GM18502 (cell line): ENCODE measurements around the gene BSDC1.
"Not testable (repeated sequence)": the region's sequence is repeated elsewhere in the genome, so short reads cannot be mapped to it uniquely, and the experiment has no call there.

Experiments
- ATAC-seq: cut with Tn5 transposase; IDR thresholded peaks from one replicate; pipeline ENCODE4 v1.9.1; 2021; ENCODE audit warnings: mild to moderate bottlenecking; ENCODE audit not compliant: unreplicated experiment, poor library complexity

Gene BSDC1, protein sequence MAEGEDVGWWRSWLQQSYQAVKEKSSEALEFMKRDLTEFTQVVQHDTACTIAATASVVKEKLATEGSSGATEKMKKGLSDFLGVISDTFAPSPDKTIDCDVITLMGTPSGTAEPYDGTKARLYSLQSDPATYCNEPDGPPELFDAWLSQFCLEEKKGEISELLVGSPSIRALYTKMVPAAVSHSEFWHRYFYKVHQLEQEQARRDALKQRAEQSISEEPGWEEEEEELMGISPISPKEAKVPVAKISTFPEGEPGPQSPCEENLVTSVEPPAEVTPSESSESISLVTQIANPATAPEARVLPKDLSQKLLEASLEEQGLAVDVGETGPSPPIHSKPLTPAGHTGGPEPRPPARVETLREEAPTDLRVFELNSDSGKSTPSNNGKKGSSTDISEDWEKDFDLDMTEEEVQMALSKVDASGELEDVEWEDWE

DNA sequence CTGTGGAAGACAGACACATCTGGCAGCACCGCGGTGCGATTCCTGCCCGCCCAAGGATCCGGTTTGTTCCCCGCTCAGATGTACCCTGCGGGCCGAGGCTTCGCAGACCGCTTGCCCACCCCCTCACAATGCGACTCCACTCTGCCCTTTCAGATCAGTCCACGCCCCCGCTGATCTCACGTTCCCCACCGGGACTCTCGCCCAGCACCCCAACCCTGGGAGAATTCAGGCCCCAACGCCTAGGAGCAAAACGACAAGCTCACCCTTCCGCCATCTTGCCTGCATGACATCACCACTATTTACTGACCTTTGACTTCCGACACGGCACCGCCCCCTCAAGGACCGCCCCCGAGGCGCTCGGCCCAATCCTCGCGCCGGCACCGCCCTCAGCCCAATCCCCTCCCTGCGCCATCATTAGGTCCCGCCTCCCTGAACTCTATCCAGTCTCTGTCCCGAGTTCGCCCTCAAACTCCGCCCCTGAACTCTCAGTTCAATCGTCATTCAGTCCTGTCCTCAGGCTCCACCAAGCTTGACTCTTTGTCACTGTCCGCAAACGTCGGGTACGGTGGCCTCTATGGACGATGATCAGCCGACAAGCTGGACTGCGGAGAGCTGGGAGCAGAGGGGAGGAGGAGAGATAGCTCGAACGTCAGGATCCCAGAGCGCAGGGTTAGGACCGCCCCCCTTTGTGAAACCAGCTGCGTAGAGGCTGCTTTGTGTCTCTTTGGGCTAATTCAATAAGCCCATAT is at the start of gene BSDC1:
Gene BSDC1 (minus strand): TSS at position 301 of the 749 bp plus-strand sequence. CDS start 27 bp downstream, at position 274.
- ATAC-seq = peak; percentile 97

DNA sequence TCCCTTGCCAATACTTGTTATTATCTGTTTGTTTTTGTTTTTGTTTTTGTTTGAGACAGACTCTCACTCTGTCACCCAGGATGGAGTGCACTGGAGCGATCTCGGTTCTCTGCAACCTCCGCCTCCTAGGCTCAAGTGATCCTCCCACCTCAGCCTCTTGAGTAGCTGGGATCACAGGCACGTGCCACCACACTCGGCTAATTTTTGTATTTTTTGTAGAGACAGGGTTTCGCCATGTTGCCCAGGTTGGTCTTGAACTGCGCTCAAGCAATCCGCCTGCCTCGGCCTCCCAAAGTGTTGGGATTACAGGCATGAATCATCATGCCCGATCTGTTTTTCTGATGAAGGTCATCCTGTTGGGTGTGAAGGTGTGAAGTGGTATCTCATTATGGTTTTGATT is 47.2 kb upstream of the BSDC1 start:
- not testable (repeated sequence) for ATAC-seq

DNA sequence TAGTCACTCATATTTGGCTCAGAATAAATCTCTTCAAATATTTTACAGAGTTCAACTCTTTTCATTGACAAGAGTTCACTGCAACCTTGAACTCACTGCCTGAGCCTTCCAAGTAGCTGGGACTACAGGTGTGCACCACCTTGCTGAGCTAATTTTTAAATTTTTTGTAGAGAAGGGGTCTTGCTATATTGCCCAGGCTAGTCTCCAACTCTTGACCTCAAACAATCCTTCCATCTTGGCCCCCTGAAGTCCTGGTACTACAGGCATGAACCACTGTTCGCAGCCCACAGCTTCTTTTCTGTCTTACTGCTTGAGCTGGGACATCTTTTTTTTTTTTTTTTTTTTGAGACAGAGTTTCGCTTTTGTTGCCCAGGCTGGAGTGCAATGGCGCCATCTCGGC is 44.5 kb upstream of the BSDC1 start:
- not testable (repeated sequence) for ATAC-seq

DNA sequence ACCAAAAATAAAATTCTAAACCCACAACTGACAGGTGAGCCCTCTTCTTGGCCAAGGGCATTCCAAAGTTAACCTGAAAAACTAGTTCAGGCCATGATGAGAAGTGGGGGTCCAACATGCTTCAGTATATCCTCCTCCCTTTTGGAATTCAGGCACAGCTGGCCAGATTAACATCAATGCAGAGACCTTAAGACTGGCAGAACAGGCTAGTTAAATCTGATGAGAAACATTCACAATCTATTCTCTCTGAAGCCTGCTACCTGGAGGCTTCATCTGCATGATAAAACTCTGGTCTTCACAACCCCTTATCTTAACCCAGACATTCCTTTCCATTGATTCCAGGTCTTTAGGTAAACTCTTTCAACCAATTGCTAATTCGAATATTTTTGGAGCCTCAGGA is 43.9 kb upstream of the BSDC1 start:
- no peak for ATAC-seq

DNA sequence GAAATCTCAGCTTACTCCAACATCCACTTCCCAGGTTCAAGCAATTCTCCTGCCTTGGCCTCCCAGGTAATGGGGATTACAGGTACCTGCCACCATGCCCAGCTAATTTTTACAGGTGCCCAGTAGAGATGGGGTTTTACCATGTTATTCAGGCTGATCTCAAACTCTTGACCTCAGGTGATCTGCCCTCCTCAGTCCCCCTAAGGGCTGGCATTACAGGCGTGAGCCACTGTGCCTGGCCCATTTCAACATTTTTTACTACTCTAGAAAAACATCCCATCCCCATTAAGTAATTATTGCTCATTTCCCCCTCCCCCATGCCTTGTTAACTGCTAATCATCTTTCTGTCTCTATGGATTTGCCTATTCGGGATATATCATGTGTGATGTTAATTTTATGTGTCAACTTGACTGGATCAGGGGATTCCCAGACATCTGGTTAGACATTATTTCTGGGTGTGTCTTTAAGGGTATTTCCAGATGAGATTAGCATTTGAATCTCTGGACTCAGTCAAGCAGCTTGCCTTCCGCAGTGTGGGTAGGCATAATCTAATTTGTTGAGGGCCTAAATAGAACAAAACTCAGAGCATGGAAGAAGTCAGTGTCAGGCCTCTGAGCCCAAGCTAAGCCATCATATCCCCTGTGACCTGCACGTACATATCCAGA is 37.6 kb upstream of the BSDC1 start:
- no peak for ATAC-seq

DNA sequence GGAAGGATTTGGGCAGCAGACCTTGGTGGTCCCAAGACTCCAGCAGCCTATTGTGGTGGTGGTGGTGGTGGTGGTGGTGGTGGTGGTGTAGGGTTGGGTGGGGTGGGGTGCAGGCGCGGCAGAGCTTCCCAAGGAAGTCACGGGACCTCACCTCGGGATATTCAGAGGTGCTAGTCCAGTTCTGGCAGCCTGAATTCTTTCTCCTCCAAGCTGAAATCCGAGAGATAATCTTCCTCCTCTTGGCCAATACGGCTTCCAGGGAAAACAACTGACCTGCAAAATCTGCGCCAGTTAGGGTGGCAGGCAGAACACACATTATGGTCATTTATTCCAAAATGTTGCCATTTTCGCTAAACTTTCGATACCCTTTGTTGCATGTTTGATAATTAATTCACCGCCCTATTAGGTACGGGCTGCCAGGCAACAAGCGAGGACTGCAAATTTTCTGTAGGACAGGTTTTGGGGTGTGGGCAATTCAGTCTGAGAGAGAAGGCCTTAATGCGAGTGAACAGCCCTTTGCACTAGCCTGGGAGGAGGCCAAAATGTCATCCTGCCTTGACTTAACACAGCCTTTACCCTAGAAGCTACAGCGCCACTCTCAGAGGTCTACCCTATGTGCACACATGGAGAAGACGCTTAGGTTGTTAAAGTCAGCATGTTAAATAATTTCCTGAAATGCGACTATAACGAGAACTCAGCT is 33.2 kb upstream of the BSDC1 start:
- no peak for ATAC-seq

DNA sequence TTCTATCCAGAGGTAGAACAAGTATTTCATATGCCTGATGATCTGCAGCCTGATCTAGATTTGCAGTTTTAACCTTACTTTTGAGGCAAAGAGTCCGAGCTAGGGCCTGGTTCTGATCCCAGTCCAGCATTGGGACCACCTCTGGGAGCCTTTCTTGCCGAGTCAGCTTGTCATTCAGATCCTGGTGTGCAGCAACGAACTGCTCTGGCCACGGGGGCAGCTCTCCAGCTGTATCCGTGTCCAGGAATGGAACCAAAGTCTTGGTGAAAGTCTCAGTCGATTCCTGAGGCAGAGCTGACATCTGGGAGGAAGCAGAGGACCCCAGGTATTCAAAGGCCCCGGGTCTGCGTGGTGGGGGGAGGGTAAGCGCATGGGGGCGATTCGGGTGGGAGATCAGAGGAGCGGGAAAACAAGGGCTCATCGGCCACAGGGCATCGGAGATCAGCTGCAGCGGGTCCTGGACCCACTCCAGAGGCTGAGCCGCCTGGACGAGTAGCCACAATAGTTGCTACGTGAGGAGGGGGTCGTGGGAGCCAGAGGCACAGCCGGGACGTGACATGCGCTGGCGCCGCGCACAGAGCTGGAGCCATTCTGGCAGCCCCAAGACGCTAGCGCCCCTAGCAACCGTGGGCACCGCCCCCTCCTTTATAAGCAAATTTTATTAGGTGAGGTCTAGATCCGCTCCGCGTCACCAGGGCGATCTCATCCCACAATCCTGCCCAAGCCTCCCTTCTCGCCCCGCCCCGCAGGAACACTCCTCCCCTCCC is 32.4 kb upstream of the BSDC1 start:
- no peak for ATAC-seq

DNA sequence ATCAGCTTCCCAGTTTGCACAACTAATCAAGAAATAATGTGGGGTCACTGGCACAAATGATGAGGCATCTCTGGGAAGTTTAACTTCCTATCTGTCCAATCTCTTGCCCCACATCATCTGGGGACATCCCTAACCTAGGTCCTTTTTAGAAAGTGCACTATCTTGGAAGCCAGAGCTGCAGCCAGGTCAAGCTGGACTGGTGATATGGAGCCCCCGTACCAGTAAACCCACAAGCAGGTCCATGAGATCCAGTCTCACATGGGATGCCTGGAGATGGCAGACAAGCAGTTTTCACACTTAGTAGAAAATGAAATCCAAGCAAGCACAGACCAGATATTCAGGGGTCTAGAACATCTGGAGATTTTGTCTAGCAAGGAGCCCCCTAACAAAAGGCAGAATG is 27.5 kb upstream of the BSDC1 start:
- ATAC-seq = no peak

DNA sequence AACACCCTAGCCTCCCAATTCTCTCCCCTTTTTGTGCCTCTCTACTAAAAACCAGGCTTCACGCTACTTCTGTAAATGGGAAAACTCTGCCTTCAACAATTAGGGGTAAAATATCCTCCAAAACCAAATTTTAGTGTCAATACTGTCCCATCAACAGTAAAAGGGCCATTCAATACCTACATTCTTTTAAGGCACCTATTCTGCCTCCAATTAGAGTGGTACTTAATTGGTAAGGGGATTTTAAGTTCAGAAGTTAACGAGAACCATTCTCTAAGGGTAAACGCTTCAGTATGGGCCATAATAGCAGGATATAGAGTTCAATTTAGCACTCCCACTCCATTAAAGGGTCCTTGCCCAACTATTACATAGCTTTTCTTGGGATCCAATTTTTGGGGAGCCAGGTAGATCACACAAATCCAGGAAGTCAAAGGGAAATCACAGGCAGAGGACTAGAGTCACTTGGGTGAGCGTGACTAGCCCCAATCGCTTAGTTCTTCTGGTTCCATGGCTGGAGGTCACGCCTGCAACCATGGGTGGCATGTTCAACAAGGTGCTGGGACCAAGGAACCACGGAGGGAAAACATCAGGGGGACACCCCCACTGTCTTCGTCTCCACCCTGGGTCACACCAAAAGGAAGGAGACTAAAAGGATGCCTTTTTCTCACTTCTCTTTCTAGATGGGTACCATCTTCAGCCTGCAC is 20.1 kb upstream of the BSDC1 start:
- ATAC-seq = no peak

DNA sequence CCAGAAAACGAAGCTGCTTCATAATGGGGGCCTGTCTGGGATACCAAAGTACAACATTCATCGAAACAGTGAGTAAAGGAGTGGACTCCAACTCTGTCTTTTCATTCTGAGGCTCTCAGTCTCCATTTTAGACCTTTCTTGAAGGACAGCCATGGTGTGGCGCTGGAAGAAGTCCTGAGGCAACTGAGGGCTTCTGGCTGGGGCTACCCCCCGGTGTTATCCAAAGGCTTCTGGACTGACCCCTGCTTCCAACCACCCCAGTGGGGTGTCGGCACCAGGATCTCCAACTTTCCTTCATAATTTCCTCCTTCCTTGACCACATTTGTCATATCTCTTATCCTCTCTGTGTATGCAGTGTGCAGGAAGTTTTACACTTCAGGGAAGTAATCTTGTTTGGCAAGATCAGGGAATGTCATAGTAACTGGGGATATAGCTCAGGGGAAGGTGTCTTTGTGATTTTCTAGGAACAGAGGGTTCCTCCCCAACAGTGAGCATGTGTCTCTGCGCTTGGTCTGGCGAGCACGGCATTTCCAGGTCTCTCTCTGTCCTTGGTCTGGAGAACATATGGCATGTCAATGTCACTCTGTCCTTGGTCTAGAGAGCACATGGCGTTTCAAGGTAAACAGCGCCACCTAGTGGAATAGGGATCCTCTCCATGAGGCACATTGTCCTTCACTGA is 19.4 kb upstream of the BSDC1 start:
- no peak for ATAC-seq

DNA sequence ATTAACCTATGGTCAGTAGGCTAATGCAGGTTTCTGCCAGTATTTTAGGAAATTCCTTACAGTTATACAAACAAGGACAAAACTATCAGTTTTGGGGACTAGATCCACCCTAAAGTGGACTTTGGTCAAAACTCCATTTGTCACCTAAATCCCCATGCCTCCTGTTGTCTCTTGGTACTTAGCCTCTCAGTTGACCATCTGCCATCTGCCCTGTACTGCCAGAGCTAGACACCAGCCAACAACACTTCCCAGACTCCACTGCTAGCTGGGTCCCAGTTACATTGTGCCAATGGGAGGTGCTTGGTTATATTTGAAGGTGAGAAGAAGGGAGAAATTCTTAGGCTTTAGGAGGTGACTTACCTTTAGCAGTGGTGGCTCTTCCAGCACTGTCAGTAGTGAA is 17.0 kb upstream of the BSDC1 start:
- ATAC-seq = no peak

DNA sequence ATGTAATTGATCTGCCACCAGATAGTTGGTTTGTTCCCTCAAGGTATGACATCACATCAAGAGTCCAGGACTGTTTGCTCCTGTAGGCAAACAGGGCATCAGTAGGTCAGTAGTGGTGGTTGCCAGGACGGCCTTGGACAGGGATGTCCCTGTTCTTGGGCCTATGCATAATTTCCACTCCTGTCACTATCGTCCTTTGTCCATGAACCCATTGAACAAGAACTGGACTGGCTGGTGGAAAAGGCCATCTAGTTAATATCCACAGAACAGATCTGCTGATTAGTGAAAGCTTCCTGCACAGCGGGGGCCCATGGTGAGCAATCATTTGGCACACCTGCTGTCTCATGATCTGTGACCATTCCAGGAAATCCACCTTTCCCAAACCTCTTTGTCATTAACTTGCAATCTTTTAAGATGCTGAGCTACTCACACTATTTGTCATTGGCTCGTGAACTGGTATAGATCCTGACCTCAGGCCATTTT is 12.4 kb upstream of the BSDC1 start:
- no peak for ATAC-seq

DNA sequence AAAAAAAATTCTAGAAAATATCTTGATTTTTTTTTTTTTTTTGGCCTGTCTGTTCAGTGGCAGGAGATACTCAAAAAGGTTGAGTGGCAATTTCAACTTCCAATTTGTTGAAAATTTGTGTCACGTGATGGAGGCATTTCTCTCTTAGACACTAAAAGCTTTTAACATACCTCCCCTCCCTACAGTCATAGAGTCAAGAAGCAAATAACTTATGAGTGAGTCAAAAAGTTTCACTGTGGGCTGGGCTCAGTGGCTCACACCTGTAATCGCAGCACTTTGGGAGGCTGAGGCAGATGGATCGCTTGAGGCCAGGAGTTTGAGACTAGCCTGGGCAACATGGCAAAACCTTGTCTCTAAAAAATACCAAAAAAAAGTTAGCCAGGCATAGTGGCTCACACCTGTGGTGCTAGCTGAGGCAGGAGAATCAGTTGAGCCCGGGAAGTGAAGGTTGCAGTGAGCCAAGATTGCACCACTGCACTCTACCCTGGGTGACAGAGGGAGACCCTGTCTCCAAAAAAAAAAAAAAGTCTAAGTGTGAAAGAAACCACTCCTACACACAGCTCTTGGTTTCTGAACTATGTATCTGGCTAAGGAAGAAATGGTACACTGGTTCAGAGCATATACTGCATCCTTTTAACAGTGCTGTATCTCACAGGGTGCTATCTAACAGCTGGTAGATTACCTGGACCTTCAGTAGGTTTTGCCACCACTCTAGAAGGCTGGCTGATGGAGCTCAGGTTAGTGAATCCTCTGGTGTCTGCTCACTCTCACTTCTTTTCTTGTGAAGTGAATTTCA is 11.6 kb upstream of the BSDC1 start:
- no peak for ATAC-seq

DNA sequence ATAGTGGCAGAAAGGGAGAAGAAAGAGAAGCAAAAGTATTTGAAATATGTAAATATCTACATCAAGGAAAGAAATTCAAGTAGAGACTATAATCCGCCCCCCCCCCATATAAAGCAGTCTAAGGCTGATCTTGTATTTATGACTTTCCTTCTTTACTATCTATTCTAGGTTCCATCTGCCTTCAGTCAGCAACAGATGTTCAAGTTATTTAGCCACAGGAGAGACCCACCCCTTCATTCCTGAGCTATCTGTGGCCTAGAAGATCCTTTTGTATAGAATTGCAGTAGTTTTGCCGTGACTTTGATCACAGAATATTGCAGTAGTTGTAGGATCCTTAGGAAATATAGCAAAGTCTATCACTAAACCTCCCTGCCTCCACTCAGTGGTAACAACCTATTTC is 10.7 kb upstream of the BSDC1 start:
- no peak for ATAC-seq

DNA sequence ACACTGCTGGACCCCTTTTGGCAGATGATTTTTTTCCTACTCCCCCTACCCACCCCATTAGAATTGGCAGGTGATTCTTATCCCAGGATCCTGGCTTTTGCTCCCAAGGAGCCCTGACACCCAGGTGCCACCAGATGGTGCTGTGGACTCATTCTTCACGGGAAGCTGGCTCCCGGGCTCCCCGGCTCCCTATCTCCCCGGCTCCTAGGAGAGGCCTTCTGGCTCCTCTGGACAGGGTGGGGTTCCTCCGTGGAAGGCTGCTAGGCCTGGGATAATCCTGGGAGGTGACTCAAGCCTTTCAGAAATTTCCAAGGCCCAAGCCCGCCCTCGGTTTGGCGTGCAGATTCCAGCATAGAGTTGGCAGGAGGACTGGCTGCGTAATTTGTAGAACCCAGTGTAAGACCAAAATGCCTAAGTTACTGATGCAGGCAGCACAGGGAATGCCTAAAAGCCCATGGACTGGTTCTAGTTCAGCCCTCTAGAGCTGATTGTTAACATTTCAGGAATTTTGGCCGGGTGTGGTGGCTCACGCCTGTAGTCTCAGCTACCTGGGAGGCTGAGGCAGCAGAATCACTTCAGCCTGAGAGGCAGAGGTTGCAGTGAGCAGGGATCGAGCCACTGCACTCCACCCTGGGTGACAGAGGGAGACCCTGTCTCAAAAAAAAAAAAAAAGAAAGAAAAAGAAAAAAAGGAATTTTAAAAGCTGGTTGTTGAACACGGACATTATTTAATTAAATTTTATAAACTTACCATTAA is 6.8 kb upstream of the BSDC1 start:
- no peak for ATAC-seq

DNA sequence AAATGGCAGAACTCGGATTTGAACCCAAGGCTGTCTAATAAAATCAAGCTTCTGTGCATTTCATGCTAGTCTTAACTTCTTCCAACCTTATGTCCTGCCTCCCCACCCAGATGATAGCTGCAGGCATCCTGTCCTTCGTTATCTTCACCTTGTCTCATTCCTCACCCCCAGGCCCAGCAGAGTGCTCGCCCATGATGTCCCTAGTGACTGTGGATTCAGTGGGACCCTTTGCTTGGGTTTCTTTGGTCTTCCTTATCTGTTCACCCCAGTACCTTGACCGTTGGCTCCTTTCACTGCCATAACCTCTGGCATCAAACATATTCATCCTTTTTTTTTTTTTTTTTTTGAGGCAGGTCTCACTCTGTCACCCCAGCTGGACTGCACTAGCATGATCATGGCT is 5.6 kb upstream of the BSDC1 start:
- ATAC-seq = no peak

DNA sequence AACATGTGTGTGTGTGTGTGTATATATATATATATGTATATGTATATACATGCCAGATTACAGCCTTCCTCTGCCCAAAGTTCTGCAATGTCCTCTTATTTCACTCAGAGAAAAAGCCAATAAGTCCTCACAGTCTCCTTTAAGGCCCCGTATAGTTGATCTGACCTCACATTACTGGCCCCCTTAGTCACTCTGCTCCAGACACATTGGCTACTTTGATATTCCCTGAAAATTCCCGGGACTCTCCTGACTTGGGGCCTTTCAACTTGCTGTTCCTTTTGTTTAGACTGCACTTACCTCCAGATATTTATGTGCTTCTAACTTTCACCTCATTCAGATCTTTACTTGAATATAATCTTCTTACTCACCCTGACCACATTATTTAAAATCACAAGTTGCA is 4.2 kb upstream of the BSDC1 start:
- ATAC-seq = no peak
